ENCODE results near the gene MIEF2.

- TF ChIP-seq POLR2A (IDR thresholded peaks at IDR 0.05) (no peak), CTCF (IDR thresholded peaks at IDR 0.05) (no peak)
Observed at GRCh38 chr17:18252160-18252559, 8.3 kb upstream of the MIEF2 start.
